ENCODE data around the gene SEC22A. TPM values are rescaled to one million over a fixed set of nuclear protein-coding genes. Genes with fewer than 3 reads are reported as not detected.

Gene SEC22A
- total and polyA plus RNA-seq, 4 donors = 6.9 to 47.7 (median 11.9) TPM

GRCh38 chr3:123298903-123299302, 97.2 kb downstream of the SEC22A start:
- no peak for ATAC-seq (ENCODE audit: insufficient read depth, low FRiP score)
- H3K4me3 ChIP-seq = no peak overlapping the region
- no peak overlapping the region for H3K27ac ChIP-seq (ENCODE audit: low read depth in 1 of 2, low read length in 1 of 2)
- H3K36me3 ChIP-seq (ENCODE audit: control insufficient read depth in 4 of 4, insufficient read depth in 4 of 4, low read length in 4 of 4) = peaks cover 0 to 16% (median 6%) of the 10 kb centered on the region in 4 donors
- H3K27me3 ChIP-seq (ENCODE audit: control insufficient read depth in 3 of 3, insufficient read depth in 3 of 3, low read length in 2 of 3) = no peaks in the 10 kb centered on the region
- H3K9me3 ChIP-seq (ENCODE audit: control insufficient read depth in 4 of 4, insufficient read depth in 3 of 4, low read length in 3 of 4) = no peaks in the 10 kb centered on the region
- no peak for TF ChIP-seq CTCF (IDR thresholded peaks at IDR 0.05; ENCODE audit: control extremely low read depth, extremely low read depth)
- WGBS, 2 donors = 71 to 75% methylated on average over 5 of the region's 5 CpGs
- no peaks in the 10 kb centered on the region for H3K4me1 ChIP-seq (ENCODE audit: control insufficient read depth in 5 of 5, insufficient read depth in 5 of 5, low read length in 5 of 5)
- no peak for DNase-seq
- H3K9ac ChIP-seq (ENCODE audit: insufficient read depth in 1 of 2, low read length in 2 of 2) = no peak overlapping the region

GRCh38 chr3:123299581-123299980, 97.8 kb downstream of the SEC22A start:
- H3K9ac ChIP-seq (ENCODE audit: insufficient read depth in 1 of 2, low read length in 2 of 2) = no peak overlapping the region
- H3K9me3 ChIP-seq (ENCODE audit: control insufficient read depth in 4 of 4, insufficient read depth in 3 of 4, low read length in 3 of 4) = peaks cover 0 to 3% (median 0%) of the 10 kb centered on the region in 4 donors
- no peak overlapping the region for H3K27ac ChIP-seq (ENCODE audit: low read depth in 1 of 2, low read length in 1 of 2)
- DNase-seq = no peak
- 74 to 93% methylated on average over 7 to 8 of the region's 8 CpGs for WGBS, 2 donors
- no peaks in the 10 kb centered on the region for H3K27me3 ChIP-seq (ENCODE audit: control insufficient read depth in 3 of 3, insufficient read depth in 3 of 3, low read length in 2 of 3)
- H3K4me3 ChIP-seq = no peak overlapping the region
- no peaks in the 10 kb centered on the region for H3K4me1 ChIP-seq (ENCODE audit: control insufficient read depth in 5 of 5, insufficient read depth in 5 of 5, low read length in 5 of 5)
- H3K36me3 ChIP-seq (ENCODE audit: control insufficient read depth in 4 of 4, insufficient read depth in 4 of 4, low read length in 4 of 4) = peaks cover 0 to 16% (median 6%) of the 10 kb centered on the region in 4 donors
- no peak for TF ChIP-seq CTCF (IDR thresholded peaks at IDR 0.05; ENCODE audit: control extremely low read depth, extremely low read depth)
- no peak for ATAC-seq (ENCODE audit: insufficient read depth, low FRiP score)

GRCh38 chr3:123300056-123300455, 98.3 kb downstream of the SEC22A start:
- ATAC-seq (ENCODE audit: insufficient read depth, low FRiP score) (no peak), DNase-seq (no peak)
- H3K9ac ChIP-seq (ENCODE audit: insufficient read depth in 1 of 2, low read length in 2 of 2) = no peak overlapping the region
- H3K4me3 ChIP-seq = no peak overlapping the region
- H3K36me3 ChIP-seq (ENCODE audit: control insufficient read depth in 4 of 4, insufficient read depth in 4 of 4, low read length in 4 of 4) = peaks cover 0 to 16% (median 6%) of the 10 kb centered on the region in 4 donors
- H3K4me1 ChIP-seq (ENCODE audit: control insufficient read depth in 5 of 5, insufficient read depth in 5 of 5, low read length in 5 of 5) = no peaks in the 10 kb centered on the region
- TF ChIP-seq CTCF (IDR thresholded peaks at IDR 0.05; ENCODE audit: control extremely low read depth, extremely low read depth) = no peak
- H3K27ac ChIP-seq (ENCODE audit: low read depth in 1 of 2, low read length in 1 of 2) = no peak overlapping the region
- no peaks in the 10 kb centered on the region for H3K27me3 ChIP-seq (ENCODE audit: control insufficient read depth in 3 of 3, insufficient read depth in 3 of 3, low read length in 2 of 3)
- H3K9me3 ChIP-seq (ENCODE audit: control insufficient read depth in 4 of 4, insufficient read depth in 3 of 4, low read length in 3 of 4) = peaks cover 0 to 4% (median 0%) of the 10 kb centered on the region in 4 donors
- WGBS, 2 donors = 93 to 96% methylated on average over 16 of the region's 16 CpGs

GRCh38 chr3:123300583-123300982, 98.8 kb downstream of the SEC22A start:
- peaks cover 0 to 7% (median 0%) of the 10 kb centered on the region in 4 donors for H3K9me3 ChIP-seq (ENCODE audit: control insufficient read depth in 4 of 4, insufficient read depth in 3 of 4, low read length in 3 of 4)
- no peak for ATAC-seq (ENCODE audit: insufficient read depth, low FRiP score)
- H3K4me1 ChIP-seq (ENCODE audit: control insufficient read depth in 5 of 5, insufficient read depth in 5 of 5, low read length in 5 of 5) = no peaks in the 10 kb centered on the region
- no peak overlapping the region for H3K9ac ChIP-seq (ENCODE audit: insufficient read depth in 1 of 2, low read length in 2 of 2)
- no peak for DNase-seq
- H3K4me3 ChIP-seq = no peak overlapping the region
- no peaks in the 10 kb centered on the region for H3K27me3 ChIP-seq (ENCODE audit: control insufficient read depth in 3 of 3, insufficient read depth in 3 of 3, low read length in 2 of 3)
- peaks cover 0 to 22% (median 6%) of the 10 kb centered on the region in 4 donors for H3K36me3 ChIP-seq (ENCODE audit: control insufficient read depth in 4 of 4, insufficient read depth in 4 of 4, low read length in 4 of 4)
- TF ChIP-seq CTCF (IDR thresholded peaks at IDR 0.05; ENCODE audit: control extremely low read depth, extremely low read depth) = no peak
- 78 to 83% methylated on average over 8 of the region's 8 CpGs for WGBS, 2 donors
- H3K27ac ChIP-seq (ENCODE audit: low read depth in 1 of 2, low read length in 1 of 2) = no peak overlapping the region

Measured in lung (tissue), 12 donors.